Activated T-cell treated with anti-CD3 and anti-CD28 coated beads, Interleukin-2, amount 50 U/mL, for 24 hours (primary cell): ENCODE results near the gene F11R.
"Not testable (repeated sequence)": the region's sequence is repeated elsewhere in the genome, so short reads cannot be mapped to it uniquely, and the experiment has no call there.

Experiments
- DNase-seq: peaks from one replicate; pipeline ENCODE4 v3.0.0-alpha.2; 2020
- H3K27ac Mint-ChIP-seq: 2 replicates; pipeline ENCODE4 v1.8.0; 2020; ENCODE audit warnings: mild to moderate bottlenecking, mixed read lengths
- H3K27me3 Mint-ChIP-seq: 2 replicates; pipeline ENCODE4 v1.8.0; 2020; ENCODE audit warnings: mixed read lengths
- H3K36me3 Mint-ChIP-seq: 2 replicates; pipeline ENCODE4 v1.8.0; 2020; ENCODE audit warnings: low read depth, mixed read lengths
- H3K4me1 Mint-ChIP-seq: 2 replicates; pipeline ENCODE4 v1.8.0; 2020; ENCODE audit warnings: low read depth, mixed read lengths
- H3K4me3 Mint-ChIP-seq: 2 replicates; pipeline ENCODE4 v1.8.0; 2020; ENCODE audit warnings: mild to moderate bottlenecking, moderate library complexity, mixed read lengths
- H3K9me3 Mint-ChIP-seq: 2 replicates; pipeline ENCODE4 v1.8.0; 2020; ENCODE audit warnings: mixed read lengths

Gene F11R

GRCh38 chr1:160950657-160951056 lies 70.3 kb downstream of the F11R start:
- Mint-ChIP-seq H3K36me3 (no peaks in the 10 kb centered on the region), H3K27me3 (no peaks in the 10 kb centered on the region), H3K27ac (no peak overlapping the region), H3K4me3 (no peak overlapping the region), H3K9me3 (no peaks in the 10 kb centered on the region), H3K4me1 (peaks cover 10% of the 10 kb centered on the region)
- DNase-seq, result no peak

GRCh38 chr1:160949881-160950280 lies 71.1 kb downstream of the F11R start:
- Mint-ChIP-seq H3K4me3 (no peak overlapping the region), H3K27me3 (no peaks in the 10 kb centered on the region), H3K4me1 (peaks cover 10% of the 10 kb centered on the region), H3K36me3 (no peaks in the 10 kb centered on the region), H3K9me3 (no peaks in the 10 kb centered on the region), H3K27ac (no peak overlapping the region)
- no peak for DNase-seq

GRCh38 chr1:160949216-160949880 lies 71.6 kb downstream of the F11R start:
- H3K36me3 Mint-ChIP-seq, H3K4me3 Mint-ChIP-seq, H3K27me3 Mint-ChIP-seq, H3K27ac Mint-ChIP-seq, H3K4me1 Mint-ChIP-seq, H3K9me3 Mint-ChIP-seq, DNase-seq: not testable (repeated sequence)

GRCh38 chr1:160947174-160947759 lies 73.7 kb downstream of the F11R start:
- H3K9me3 Mint-ChIP-seq, H3K36me3 Mint-ChIP-seq, H3K27me3 Mint-ChIP-seq, H3K4me3 Mint-ChIP-seq, H3K4me1 Mint-ChIP-seq, H3K27ac Mint-ChIP-seq, DNase-seq: not testable (repeated sequence)

- not testable (repeated sequence) for H3K4me3 Mint-ChIP-seq, H3K9me3 Mint-ChIP-seq, H3K36me3 Mint-ChIP-seq, DNase-seq, H3K27ac Mint-ChIP-seq, H3K4me1 Mint-ChIP-seq, H3K27me3 Mint-ChIP-seq
Measured at GRCh38 chr1:160945881-160946280, 75.1 kb downstream of the F11R start.
